ENCODE results near the gene DDX11.
"Not testable (repeated sequence)": the region's sequence is repeated elsewhere in the genome, so short reads cannot be mapped to it uniquely, and the experiment has no call there.

The DDX11 gene

GRCh38 chr12:31120392-31121008, 46.8 kb downstream of the DDX11 start:
- no peak for DNase-seq (ENCODE audit: extremely low read depth in 1 of 2, low read depth in 1 of 2)

GRCh38 chr12:31121022-31121728, 47.5 kb downstream of the DDX11 start:
- DNase-seq (ENCODE audit: extremely low read depth in 1 of 2, low read depth in 1 of 2): not testable (repeated sequence)

- DNase-seq (ENCODE audit: extremely low read depth in 1 of 2, low read depth in 1 of 2): no peak
Measured at GRCh38 chr12:31122481-31122880, 48.8 kb downstream of the DDX11 start.

GRCh38 chr12:31124158-31124557, 50.5 kb downstream of the DDX11 start:
- not testable (repeated sequence) for DNase-seq (ENCODE audit: extremely low read depth in 1 of 2, low read depth in 1 of 2)

GRCh38 chr12:31125171-31125570, 51.5 kb downstream of the DDX11 start:
- DNase-seq (ENCODE audit: extremely low read depth in 1 of 2, low read depth in 1 of 2): not testable (repeated sequence)

DNA sequence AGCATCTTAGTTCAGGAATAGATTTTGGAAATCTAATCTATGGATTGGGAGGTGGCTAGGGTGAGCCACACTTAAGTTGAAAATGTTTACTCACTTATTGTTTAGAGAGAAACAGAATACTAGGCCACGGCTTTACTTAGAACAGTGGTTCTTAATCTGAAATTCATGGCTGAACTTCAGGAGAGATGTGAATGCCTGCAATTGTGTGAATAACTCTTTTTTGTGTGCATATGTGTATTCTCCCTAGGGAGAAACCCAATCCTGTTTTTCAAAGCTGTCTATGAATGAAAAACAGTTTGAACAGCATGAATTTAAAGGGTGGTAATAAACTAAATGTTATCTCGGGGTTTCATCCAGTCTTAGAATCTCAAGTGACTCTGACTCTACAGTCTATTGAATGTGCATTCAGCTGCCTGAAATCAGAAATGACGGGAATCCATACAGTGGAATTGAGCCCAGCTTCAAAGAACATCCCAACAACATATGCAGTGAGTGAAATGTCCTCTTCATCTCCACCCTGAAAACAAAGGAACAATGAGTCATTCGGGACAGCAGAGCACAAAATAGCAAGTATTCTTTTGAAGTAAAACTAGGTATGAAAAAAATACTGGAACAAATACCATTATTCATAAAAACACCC, 53.7 kb downstream of the DDX11 start:
- DNase-seq (ENCODE audit: extremely low read depth in 1 of 2, low read depth in 1 of 2): not testable (repeated sequence)

DNA sequence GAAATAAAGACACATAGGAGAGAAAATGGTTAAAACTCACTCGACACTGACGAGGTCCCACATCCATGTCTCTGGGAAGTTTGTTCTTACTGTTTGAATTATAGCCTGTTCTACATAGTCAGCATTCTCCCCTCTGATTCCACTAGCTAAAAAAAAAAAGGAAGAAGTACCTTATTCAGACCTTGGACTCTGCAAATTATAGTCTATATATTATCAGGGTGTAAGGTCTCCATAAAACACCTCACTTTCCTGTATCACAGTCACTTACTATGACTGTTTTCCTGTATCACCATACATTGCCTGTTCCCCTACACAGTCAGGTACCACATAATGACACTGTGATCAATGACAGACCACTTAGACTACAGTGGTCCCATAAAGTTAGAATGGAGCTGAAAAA, 62.9 kb downstream of the DDX11 start:
- DNase-seq (ENCODE audit: extremely low read depth in 1 of 2, low read depth in 1 of 2): not testable (repeated sequence)

DNA sequence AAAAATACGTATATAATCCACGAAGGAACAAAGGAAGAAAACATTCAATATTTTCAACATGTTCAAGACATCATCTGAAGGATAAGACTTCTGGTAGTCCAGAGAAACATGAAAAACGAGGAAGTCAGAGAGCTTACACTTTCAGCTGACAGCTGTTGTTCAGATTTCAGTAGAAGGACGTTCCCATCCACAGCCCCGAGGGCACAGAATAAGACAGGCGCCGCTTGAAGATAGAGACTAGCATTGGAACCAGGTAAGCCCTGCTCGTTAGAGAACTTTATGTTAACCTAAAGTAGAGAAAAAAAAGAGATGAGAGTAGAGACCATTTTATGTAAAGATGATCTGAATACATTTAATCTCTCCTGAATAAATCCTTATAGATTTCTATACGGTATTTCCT, 71.1 kb downstream of the DDX11 start:
- not testable (repeated sequence) for DNase-seq (ENCODE audit: extremely low read depth in 1 of 2, low read depth in 1 of 2)

- DNase-seq (ENCODE audit: extremely low read depth in 1 of 2, low read depth in 1 of 2): not testable (repeated sequence)
Measured at GRCh38 chr12:31145296-31145695, 71.6 kb downstream of the DDX11 start.

- DNase-seq (ENCODE audit: extremely low read depth in 1 of 2, low read depth in 1 of 2): not testable (repeated sequence)
Measured at GRCh38 chr12:31147415-31147814, 73.8 kb downstream of the DDX11 start.

- DNase-seq (ENCODE audit: extremely low read depth in 1 of 2, low read depth in 1 of 2): not testable (repeated sequence)
Measured at GRCh38 chr12:31150766-31151165, 77.1 kb downstream of the DDX11 start.

Data from activated CD8-positive, alpha-beta memory T cell treated with anti-CD3 and anti-CD28 coated beads for 1 hour (primary cell).